CMK (cell line): ENCODE results near the gene STING1.

Source experiments
- DNase-seq: peaks from one replicate; pipeline ENCODE4 v3.0.0-alpha.2; 2010; ENCODE audit warnings: low read depth

STING1 gene

DNA sequence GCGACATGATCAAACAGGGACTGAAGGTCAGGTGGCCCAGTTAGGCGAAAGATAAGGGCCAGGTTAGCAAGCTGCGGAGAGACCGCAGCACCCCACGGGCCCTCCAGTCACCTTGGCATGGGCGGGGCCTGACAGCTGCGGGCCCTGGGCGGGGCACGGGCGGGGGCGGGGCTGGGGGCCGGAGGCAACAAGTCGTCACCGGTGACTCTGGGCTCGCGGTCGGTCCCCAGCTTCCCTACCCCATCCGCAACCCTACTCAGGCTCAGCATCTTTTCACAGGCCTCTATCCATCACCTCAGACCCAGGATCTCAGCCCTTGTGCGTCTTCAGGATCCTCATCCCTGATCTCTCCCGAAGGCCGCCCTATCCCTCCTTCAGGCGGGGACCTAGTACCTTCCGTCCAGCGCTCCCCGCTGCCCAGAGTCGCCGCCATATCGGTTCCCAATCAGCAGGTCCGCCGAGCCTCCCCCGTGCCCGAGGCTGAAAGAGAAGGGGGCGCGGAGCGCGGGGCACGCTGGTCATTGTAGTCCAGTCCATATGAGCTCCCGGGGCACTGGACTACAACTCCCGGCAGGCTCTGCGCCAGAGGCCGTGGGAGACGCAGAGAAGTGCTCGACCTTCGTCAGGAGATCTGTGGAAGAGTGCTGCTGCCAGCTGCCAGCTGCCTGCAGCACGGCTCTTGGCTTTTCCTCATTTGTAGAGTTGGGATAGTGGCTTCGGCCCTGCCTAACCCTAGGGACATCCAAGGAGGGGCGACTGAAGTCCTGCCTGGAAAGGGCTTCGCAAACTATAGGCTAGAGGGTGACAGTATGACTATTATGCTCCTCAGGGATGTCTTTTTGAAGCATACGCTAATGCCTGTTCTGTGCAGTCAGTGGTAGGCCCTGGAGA is 43.3 kb downstream of the STING1 start, which contains the start of gene DNAJC18:
Gene DNAJC18, minus strand, starts transcription at position 513 of the 891 bp plus-strand sequence. Its CDS starts 80 bp downstream, at position 433.
- no peak for DNase-seq

DNA sequence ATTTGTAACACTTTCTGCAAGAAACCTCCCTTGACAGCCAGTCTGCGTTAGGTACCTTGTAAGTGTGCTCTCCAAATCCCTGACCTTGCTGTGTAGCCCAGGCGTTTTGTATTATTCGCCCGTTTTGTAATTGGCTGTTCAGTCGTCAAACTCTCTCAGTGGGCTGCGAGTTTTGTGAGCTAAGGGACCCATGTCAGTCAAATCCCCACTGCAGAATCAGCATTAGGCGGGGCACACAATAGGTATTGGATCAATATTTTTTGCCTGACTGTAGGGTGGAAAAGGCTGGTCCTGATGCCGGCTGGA is 43.9 kb downstream of the STING1 start:
- DNase-seq, result no peak

DNA sequence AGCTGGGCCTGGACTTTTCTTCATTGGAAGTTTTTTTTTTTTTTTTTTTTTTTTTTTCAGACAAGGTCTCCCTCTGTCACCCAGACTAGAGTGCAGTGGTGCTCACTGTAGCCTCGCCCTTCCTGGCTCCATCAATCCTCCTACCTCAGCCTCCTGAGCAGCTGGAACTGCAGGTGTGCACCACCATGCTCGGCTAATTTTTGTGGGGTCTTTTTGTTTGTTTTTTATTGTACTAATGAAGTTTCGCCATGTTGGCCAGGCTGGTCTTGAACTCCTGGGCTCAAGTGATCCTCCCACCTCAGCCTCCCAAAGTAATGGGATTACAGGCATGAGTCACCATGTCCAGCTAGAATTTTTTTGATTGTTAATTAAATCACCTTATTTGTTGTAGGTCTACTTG is 46.9 kb downstream of the STING1 start:
- no peak for DNase-seq

DNA sequence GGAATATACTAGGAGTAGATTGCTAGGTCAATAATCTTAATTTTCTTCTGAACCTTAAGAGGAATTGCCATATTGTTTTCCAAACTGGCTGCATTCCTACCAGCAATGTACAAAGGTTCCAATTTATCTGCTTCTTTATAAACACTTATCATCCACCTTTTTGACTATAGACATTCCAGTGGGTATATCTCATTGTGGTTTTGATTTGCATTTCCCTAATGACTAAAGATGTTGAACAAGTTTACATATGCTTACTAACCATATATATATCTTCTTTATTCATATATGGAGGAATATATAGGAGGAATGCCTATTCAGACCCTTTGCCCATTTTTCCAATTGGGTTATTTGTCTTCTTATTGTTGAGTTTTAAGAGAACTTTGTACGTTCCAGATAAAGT is 50.9 kb downstream of the STING1 start:
- no peak for DNase-seq

DNA sequence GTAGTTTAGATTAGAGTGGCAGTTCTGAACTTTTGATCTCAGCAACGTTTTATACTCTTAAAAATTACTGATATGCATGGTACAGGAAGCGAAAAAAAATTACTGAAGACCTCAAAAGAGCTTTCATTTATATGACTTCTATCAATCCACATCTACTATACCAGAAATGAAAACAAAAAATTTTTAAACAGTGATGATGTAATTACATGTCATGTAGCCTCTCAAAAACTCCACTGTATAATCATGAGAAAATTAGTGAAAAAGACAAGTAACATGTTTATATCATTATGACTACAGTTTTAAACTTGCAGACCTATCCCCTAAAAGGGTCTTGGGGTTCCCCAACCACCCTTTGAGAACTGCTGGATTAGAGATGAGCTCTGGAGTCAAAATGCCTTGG is 52.5 kb downstream of the STING1 start:
- DNase-seq, result no peak

DNA sequence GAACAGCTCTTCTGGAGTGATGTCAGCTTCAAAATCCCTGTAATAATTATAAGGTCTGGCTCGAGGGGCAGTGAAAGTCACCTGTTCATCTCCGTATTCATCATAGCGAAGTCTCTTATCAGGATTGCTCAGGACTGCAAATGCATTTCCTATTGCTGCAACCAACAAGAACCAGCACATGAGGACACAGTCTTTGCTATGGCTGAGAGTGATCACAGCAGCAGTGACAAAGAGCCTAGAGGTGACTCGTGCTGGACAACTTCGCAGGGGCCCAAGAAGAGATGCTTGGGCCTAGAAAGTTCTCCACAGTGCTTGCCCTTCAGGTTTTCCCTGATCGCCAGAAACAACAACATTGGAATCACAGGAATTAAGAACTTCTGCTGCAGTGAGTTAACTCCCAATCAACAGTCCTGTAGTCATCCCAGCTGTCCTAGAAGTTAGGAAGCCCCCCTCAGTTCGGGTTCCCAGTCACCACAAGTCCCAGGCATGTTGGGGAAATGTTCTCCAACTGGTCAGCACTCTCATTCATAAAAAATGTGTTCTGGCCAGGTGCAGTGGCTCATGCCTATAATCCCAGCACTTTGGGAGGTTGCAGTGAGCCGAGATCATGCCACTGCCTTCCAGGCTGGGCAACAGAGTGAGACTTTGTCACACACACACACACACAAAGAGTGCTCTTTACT is 56.2 kb downstream of the STING1 start:
- DNase-seq, result no peak
